K562 (cell line): ENCODE data around the gene DSG2. TPM values are rescaled to one million over a fixed set of nuclear protein-coding genes. Genes with fewer than 3 reads are reported as not detected.

Experiments
- ATAC-seq: fragments of 200-7000 bp; cut with Tn5 transposase; 3 replicates; pipeline ENCODE4 v1.9.1; 2020; ENCODE audit warnings: moderate library complexity
- BruUV-seq: library from RNA; stranded (reverse); fragments of 400-500 nt; replicated peaks from 2 replicates; lab custom pipeline; 2021; lab: Mats Ljungman, UMichigan
- CTCF ChIA-PET: fragments of 300-600 bp; formaldehyde crosslinking; extraction: SDS; loops from one replicate; lab custom pipeline; 2021; ENCODE audit warnings: low intra/inter-chr PET ratio; lab: Yijun Ruan, JAX
- POLR2A ChIA-PET: fragments of 300-600, 350-650 bp; sonication (Branson Sonifier 250); formaldehyde crosslinking; extraction: SDS; loops from one replicate; lab custom pipeline; 2021; ENCODE audit warnings: antibody characterized with exemption, inconsistent platforms; lab: Yijun Ruan, JAX
- DNase-seq, 4 experiments: peaks; one replicate each; pipeline versions ENCODE4 v3.0.0 to v3.0.0-alpha.2; 2011 to 2018; ENCODE audit warnings: low spot score in 3 of 4, mixed read lengths in 3 of 4; ENCODE audit errors: extremely low read depth in 1 of 4
- FAIRE-seq: peaks from 2 replicates; lab custom pipeline; 2011; peaks lifted over from hg19 to GRCh38; lab: Jason Lieb, UNC
- H2AFZ ChIP-seq: 2 replicates; pipeline ENCODE4 v1.6.0; 2011; ENCODE audit warnings: low read depth, low read length, control low read depth, inconsistent platforms
- H3K27ac ChIP-seq: fragments of 200-600 bp; 3 replicates; pipeline ENCODE4 v1.8.0; 2011; ENCODE audit warnings: low read depth, mild to moderate bottlenecking, control low read depth, inconsistent platforms, low read length, moderate library complexity, mixed read lengths; ENCODE audit errors: extremely low read depth
- H3K27me3 ChIP-seq, 2 experiments: fragments of 300-600 bp in 1 of 2; 2 replicates in 1 of 2; 3 replicates in 1 of 2; pipeline versions ENCODE4 v1.6.0 to v1.8.0; 2011; ENCODE audit warnings: inconsistent platforms in 2 of 2, low read length in 2 of 2, mild to moderate bottlenecking in 1 of 2, mixed read lengths in 1 of 2, moderate library complexity in 1 of 2; ENCODE audit not compliant: control insufficient read depth in 2 of 2, insufficient read depth in 2 of 2
- H3K36me3 ChIP-seq: fragments of 300-600 bp; 3 replicates; pipeline ENCODE4 v1.8.0; 2011; ENCODE audit warnings: mild to moderate bottlenecking, low read length, inconsistent platforms; ENCODE audit not compliant: control insufficient read depth, insufficient read depth
- H3K4me1 ChIP-seq, 2 experiments: fragments of 200-600 bp in 1 of 2; replicated peaks in 1 of 2; 2 replicates in 1 of 2; 3 replicates in 1 of 2; pipeline versions ENCODE4 v1.5.1 to v1.8.0; 2011; ENCODE audit warnings: inconsistent platforms in 2 of 2, low read length in 2 of 2, mild to moderate bottlenecking in 1 of 2, mixed read lengths in 1 of 2, moderate library complexity in 1 of 2; ENCODE audit not compliant: control insufficient read depth in 2 of 2, insufficient read depth in 2 of 2
- H3K4me2 ChIP-seq: 2 replicates; pipeline ENCODE4 v1.6.1; 2011; ENCODE audit warnings: low read length, control low read depth, inconsistent platforms, mixed read lengths; ENCODE audit not compliant: insufficient read depth
- H3K4me3 ChIP-seq: fragments of 200-600 bp; sonication (generic), shearing (Covaris generic); 2 replicates; pipeline ENCODE4 v1.5.1; 2016; ENCODE audit warnings: control low read depth, inconsistent platforms
- H3K79me2 ChIP-seq: fragments of 200-600 bp; 3 replicates; pipeline ENCODE4 v1.8.0; 2011; ENCODE audit warnings: low read length, inconsistent platforms; ENCODE audit not compliant: control insufficient read depth, insufficient read depth
- H3K9ac ChIP-seq, 2 experiments: 2 replicates each; pipeline versions ENCODE4 v1.6.0 to v1.6.1; 2011; ENCODE audit warnings: low read depth in 2 of 2, low read length in 2 of 2, control low read depth in 1 of 2, inconsistent platforms in 1 of 2, mild to moderate bottlenecking in 1 of 2, mixed read lengths in 1 of 2; ENCODE audit not compliant: insufficient read depth in 1 of 2
- H3K9me1 ChIP-seq: one replicate; pipeline ENCODE4 v1.6.0; 2011; ENCODE audit warnings: inconsistent platforms, mild to moderate bottlenecking, low read length, moderate library complexity; ENCODE audit not compliant: control insufficient read depth, insufficient read depth
- H3K9me3 ChIP-seq: replicated peaks from 2 replicates; pipeline ENCODE4 v1.5.1; 2011; ENCODE audit warnings: low read depth, low read length, inconsistent platforms; ENCODE audit not compliant: control insufficient read depth, insufficient read depth
- H4K20me1 ChIP-seq: replicated peaks from 2 replicates; pipeline ENCODE4 v1.6.1; 2011; ENCODE audit warnings: low read length, inconsistent platforms, mixed read lengths; ENCODE audit not compliant: control insufficient read depth, insufficient read depth
- CBX2 ChIP-seq: fragments of 200-600 bp; sonication (generic); IDR thresholded peaks from one replicate; pipeline ENCODE4 v1.6.1; 2012; ENCODE audit warnings: mild to moderate bottlenecking, low read length, inconsistent platforms; ENCODE audit not compliant: insufficient read depth, poor library complexity, severe bottlenecking
- DLX4 ChIP-seq: fragments of 250-450 bp; sonication (Bioruptor Pico); IDR thresholded peaks from 2 replicates; pipeline ENCODE4 v1.6.1; 2021; ENCODE audit warnings: mild to moderate bottlenecking
- EGR1 ChIP-seq: fragments of 450-650 bp; conservative IDR thresholded peaks from 2 replicates; pipeline ENCODE4 v1.6.1; 2017; ENCODE audit warnings: mild to moderate bottlenecking
- EWSR1 ChIP-seq: fragments of 450-650 bp; IDR thresholded peaks from 2 replicates; pipeline ENCODE4 v1.6.1; 2018; ENCODE audit warnings: borderline replicate concordance, mild to moderate bottlenecking, low read depth, moderate library complexity; ENCODE audit not compliant: partially characterized antibody
- HMG20B ChIP-seq: fragments of 250-450 bp; sonication (Bioruptor Pico); IDR thresholded peaks from 2 replicates; pipeline ENCODE4 v1.5.0; 2021; ENCODE audit warnings: mild to moderate bottlenecking
- ILK ChIP-seq: fragments of 450-650 bp; IDR thresholded peaks from 2 replicates; pipeline ENCODE4 v1.6.1; 2016; ENCODE audit warnings: missing genetic modification characterization, low read depth, mild to moderate bottlenecking, missing compliant biosample characterization, moderate library complexity, borderline replicate concordance
- KAT8 ChIP-seq: fragments of 450-650 bp; IDR thresholded peaks from 2 replicates; pipeline ENCODE4 v1.6.1; 2016; ENCODE audit warnings: low read depth, mild to moderate bottlenecking
- NKRF ChIP-seq: fragments of 450-650 bp; IDR thresholded peaks from 2 replicates; pipeline ENCODE4 v1.6.1; 2016; ENCODE audit warnings: borderline replicate concordance
- PPARD ChIP-seq: fragments of 250-450 bp; sonication (Bioruptor Pico); IDR thresholded peaks from 2 replicates; pipeline ENCODE4 v1.8.0; 2022; ENCODE audit warnings: inconsistent platforms, mild to moderate bottlenecking, moderate library complexity
- RAD51 ChIP-seq: fragments of 450-650 bp; IDR thresholded peaks from 2 replicates; pipeline ENCODE4 v1.7.1; 2016; ENCODE audit warnings: low read depth, mild to moderate bottlenecking, borderline replicate concordance
- SETDB1 ChIP-seq: IDR thresholded peaks from one replicate; pipeline ENCODE4 v1.6.1; 2012; ENCODE audit warnings: low read length, control low read depth, inconsistent platforms
- TCF7L2 ChIP-seq: fragments of 150-350 bp; IDR thresholded peaks from 2 replicates; pipeline ENCODE4 v1.6.1; 2016; ENCODE audit warnings: low read depth, mild to moderate bottlenecking, low read length, moderate library complexity
- YY1 ChIP-seq, 3 experiments: IDR thresholded peaks; 2 replicates each; pipeline ENCODE4 v1.6.1; 2011; ENCODE audit warnings: low read length in 2 of 3, mild to moderate bottlenecking in 2 of 3, moderate library complexity in 2 of 3, borderline replicate concordance in 1 of 3, control low read depth in 1 of 3, low read depth in 1 of 3; ENCODE audit not compliant: insufficient read depth in 3 of 3, insufficient replicate concordance in 2 of 3, control insufficient read depth in 1 of 3, insufficient read length in 1 of 3; ENCODE audit errors: extremely low read depth in 1 of 3
- ZFP36 ChIP-seq: fragments of 150-350 bp; IDR thresholded peaks from 2 replicates; pipeline ENCODE4 v1.6.1; 2018; ENCODE audit warnings: low read length, low read depth; ENCODE audit not compliant: partially characterized antibody
- ZKSCAN8 ChIP-seq: fragments of 200-800 bp; sonication (Bioruptor generic); IDR thresholded peaks from 2 replicates; pipeline ENCODE4 v1.6.1; 2016; ENCODE audit warnings: missing genetic modification characterization, missing compliant biosample characterization
- ZNF24 ChIP-seq: fragments of 450-650 bp; IDR thresholded peaks from 2 replicates; pipeline ENCODE4 v1.6.1; 2016
- ZNF263 ChIP-seq: sonication (generic); formaldehyde crosslinking; IDR thresholded peaks from 2 replicates; pipeline ENCODE4 v1.8.0; 2022; ENCODE audit warnings: mild to moderate bottlenecking, missing genetic modification reagents, borderline replicate concordance
- WGBS: fragments of 100-300 bp; shearing (Covaris generic); methylation state at CpG from one replicate; pipeline ENCODE4 v1.1.6; 2016; ENCODE audit warnings: low coverage, mixed read lengths; ENCODE audit not compliant: insufficient coverage; ENCODE audit errors: missing lambda C conversion rate; 5-methylcytosine and 5-hydroxymethylcytosine counted together
- in situ Hi-C: fragments of 300-500 bp; cut with MboI; formaldehyde crosslinking; loops from 4 replicates; pipeline ENCODE4 v1.15.0; 2018; ENCODE audit warnings: inconsistent platforms, mixed read lengths
- intact Hi-C: fragments of 100-400 bp; cut with micrococcal nuclease; formaldehyde crosslinking; loops from 2 replicates; pipeline ENCODE4 v1.14.2; 2022
- polyA plus RNA-seq, 8 experiments: library from polyadenylated mRNA; depleted of rRNA in 4 of 8; stranded (reverse) in 5 of 8; unstranded in 3 of 8; fragments of >200 nt; fragmentation: Nextera tagmentation in 2 of 8; fragmentation: Illumina TruSeq in 1 of 8; extraction: Ambion mirVana in 2 of 8; extraction: Trizol in 1 of 8; gene quantifications; 2 replicates each; pipeline versions ENCODE4 v1.2.1 to v1.2.3, GENCODE V29; 2011 to 2014; ENCODE audit warnings: inconsistent platforms in 1 of 8, missing spikeins in 1 of 8
- total RNA-seq, 7 experiments: library from RNA; depleted of rRNA in 6 of 7; stranded (reverse); fragments of >200 nt in 6 of 7; fragmentation: Illumina TruSeq in 2 of 7; extraction: Trizol in 2 of 7; gene quantifications; 2 replicates each; pipeline versions ENCODE4 v1.2.1 to v1.2.3, GENCODE V29; 2011 to 2021; ENCODE audit warnings: low replicate concordance in 1 of 7

Gene DSG2
- total and polyA plus RNA-seq, 9 of the 15 experiments (the other 6 are each of a cell fraction or from before 2014, with no cell fraction given) = 16.9 to 68.6 (median 41.3) TPM

GRCh38 chr18:31598021-31598805, 100.2 kb downstream of the DSG2 start:
- Histone ChIP-seq H3K9me1 (no peaks in the 10 kb centered on the region), H3K9ac (no peak overlapping the region), H3K27ac (no peak overlapping the region), H3K4me2 (no peak overlapping the region), H2AFZ (no peak overlapping the region), H3K4me1 (no peaks in the 10 kb centered on the region), H4K20me1 (no peaks in the 10 kb centered on the region), H3K36me3 (no peaks in the 10 kb centered on the region), H3K4me3 (no peak overlapping the region), H3K27me3 (no peaks in the 10 kb centered on the region; a peak in 1 of 5 replicates), H3K79me2 (no peaks in the 10 kb centered on the region), H3K9me3 (no peaks in the 10 kb centered on the region)
- CTCF ChIA-PET = no interaction called here
- TF ChIP-seq EGR1 (no peak), ZFP36 (no peak), HMG20B (CRISPR knock-in tag) (no peak), ILK (no peak), ZKSCAN8 (CRISPR knock-in tag) (no peak), EWSR1 (no peak), DLX4 (no peak), CBX2 (no peak), SETDB1 (no peak), NKRF (no peak), PPARD (CRISPR knock-in tag) (no peak), TCF7L2 (no peak), YY1 (IDR thresholded peaks at IDR 0.05; ENCODE audit: borderline replicate concordance in 1 of 3, control insufficient read depth in 1 of 3, extremely low read depth in 1 of 3, insufficient read depth in 3 of 3, insufficient read length in 1 of 3, insufficient replicate concordance in 2 of 3, low read depth in 1 of 3, low read length in 2 of 3) (no peak), ZNF263 (CRISPR knock-in tag) (no peak), KAT8 (no peak), RAD51 (no peak), ZNF24 (no peak)
- POLR2A ChIA-PET = interaction anchor here (1.2 kb wide), 1 partner anchor 10 kb away, joined by 3 read pairs; no protein-coding TSS in a partner anchor
- ATAC-seq (no peak), FAIRE-seq (no peak), DNase-seq (no peak)
- intact Hi-C loops = no loop called here
- in situ Hi-C loops = no loop called here
- 2% methylated on average over 13 of the region's 13 CpGs for WGBS
- BruUV-seq = no TSS peak
